ENCODE data around the gene ZNF853.

ZNF853 gene

DNA sequence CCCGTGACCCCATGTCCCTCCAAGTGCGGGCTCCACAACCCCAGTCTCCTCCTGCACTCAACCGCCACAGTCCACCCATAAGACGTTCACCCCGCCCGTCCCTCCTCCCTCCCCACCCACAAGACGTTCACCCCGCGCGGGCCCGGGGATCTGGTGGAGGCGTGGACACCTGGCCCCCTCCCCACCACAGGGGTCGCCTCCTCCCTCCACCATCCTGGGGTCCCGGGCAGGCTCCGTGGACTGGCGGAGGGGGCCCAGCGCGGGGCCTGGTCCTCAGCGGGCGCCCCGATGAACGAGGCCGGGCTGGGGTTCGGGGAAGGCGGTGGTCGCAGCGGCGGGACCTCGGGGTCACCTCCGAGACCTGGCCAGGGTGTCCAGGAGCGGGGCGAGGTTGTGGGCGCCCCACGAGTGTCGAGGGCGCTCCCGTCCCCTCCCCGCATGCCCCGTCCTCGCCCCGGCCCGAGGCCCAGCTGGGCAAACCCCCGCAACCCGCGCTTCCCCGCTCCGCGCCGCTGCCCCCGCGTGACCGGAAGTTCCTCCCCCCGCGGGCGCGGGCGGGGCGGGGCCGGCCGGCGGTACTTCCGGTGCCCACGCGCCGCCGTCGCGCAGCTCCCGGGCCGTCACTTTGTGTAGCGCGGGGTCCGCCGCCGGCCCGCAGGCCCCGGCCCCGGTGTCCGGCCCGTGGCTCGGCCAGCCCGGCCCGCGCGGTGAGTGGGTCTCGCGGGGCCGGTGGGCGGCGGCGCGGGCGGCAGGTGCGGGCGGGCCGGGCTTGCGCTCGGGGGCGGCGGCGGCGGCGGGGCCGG, 21.5 kb downstream of the ZNF853 start, which contains the start of gene ZNF316:
Gene ZNF316, plus strand, starts transcription at position 578 of the 803 bp plus-strand sequence. CDS start 5,092 bp downstream, outside the sequence.
- DNase-seq (ENCODE audit: low spot score) = peak; percentile 61

DNA sequence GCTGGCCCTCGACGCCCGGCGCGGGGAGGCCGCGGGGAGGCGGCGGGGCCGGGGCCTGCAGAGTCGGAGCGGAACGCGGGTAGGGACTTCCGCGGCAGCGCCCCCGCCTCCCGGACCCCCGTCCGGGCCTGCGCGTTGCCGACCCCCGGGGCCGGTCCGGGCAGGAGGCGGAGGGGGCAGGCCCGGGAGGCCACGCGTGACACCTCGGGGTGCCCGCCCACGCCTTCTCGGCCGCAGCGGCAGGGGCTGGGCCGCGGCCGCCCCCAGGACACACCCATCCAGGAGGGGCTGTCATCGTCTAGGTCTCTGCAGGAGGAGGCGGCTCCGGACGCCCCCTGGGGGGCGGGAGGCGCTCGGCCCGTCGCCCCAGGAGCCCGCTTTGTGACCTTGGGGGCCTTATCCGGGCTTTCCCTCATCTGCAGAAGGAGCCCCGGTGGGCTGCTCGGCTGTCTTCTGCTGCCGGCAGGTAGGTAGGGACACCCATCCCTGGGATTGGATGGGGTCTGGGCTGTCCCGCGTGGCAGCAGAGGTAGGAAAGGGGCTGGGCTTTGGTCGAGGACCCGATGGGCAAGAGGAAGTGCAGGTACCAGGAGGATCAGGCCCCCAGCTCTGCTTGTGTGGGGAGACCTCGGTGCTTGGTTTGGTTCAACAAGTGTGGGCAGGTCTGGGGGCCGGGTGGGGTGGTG, 22.3 kb downstream of the ZNF853 start:
- no peak for DNase-seq (ENCODE audit: low spot score)

DNA sequence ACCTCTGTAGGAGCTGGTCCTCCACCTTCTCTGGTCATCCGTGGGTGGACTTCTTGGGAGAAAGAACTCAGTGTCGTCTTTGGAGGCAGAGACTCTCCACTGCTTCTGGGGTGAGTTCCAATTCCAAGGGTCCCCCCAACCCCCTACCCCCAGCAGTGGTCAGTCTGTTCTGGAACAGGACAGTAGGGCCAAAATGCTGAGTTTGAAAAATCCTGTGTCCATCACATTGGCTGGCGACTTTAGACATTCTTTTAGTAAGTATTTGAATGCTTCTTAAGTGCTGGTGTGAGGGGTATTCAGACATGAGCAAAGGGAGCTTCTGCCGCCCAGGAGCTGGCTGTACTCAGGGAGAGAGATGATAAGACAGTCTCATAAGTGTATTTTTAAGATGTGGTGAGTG, 23.6 kb downstream of the ZNF853 start:
- DNase-seq (ENCODE audit: low spot score) = no peak

DNA sequence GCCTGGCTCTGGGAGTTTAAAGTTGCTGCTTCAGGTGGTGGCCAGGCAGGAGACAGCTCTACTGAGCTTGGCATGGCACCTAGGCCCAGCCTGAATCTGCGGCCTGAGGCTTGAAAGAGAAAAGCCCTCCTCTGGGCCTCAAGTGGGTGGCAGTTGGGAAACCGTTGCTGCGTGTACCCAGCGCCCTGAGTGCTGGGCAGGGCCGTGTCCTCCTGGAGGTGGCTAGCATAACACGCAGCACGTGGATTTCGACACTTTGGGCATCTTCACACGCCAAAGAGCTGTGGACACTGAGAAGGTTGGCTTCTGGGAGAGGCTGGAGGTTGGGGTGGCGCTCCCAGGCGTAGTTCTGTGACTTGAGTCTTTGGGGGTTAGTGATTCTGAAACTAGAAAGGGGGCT, 24.2 kb downstream of the ZNF853 start:
- DNase-seq (ENCODE audit: low spot score) = no peak

DNA sequence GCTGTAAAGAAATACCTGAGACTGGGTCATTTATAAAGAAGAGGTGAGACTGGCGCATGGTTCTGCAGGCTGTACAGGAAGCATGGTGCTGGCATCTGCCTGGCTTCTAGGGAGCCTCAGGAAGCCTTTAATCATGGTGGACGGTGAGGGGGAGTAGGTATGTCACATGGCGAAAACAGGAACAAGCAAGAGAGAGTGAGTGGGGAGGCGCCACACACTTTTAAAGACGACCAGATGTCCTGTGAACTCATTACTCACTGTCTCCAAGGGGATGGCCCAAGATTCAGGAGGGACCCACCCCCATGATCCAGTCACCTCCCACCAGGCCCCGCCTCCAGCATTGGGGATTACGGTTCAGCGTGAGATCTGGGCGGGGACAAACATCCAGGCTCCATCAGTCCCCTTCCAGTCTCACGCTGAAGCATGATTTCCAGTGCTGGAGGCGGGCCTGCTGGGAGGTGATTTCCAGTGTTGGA, 24.9 kb downstream of the ZNF853 start:
- DNase-seq (ENCODE audit: low spot score) = no peak

DNA sequence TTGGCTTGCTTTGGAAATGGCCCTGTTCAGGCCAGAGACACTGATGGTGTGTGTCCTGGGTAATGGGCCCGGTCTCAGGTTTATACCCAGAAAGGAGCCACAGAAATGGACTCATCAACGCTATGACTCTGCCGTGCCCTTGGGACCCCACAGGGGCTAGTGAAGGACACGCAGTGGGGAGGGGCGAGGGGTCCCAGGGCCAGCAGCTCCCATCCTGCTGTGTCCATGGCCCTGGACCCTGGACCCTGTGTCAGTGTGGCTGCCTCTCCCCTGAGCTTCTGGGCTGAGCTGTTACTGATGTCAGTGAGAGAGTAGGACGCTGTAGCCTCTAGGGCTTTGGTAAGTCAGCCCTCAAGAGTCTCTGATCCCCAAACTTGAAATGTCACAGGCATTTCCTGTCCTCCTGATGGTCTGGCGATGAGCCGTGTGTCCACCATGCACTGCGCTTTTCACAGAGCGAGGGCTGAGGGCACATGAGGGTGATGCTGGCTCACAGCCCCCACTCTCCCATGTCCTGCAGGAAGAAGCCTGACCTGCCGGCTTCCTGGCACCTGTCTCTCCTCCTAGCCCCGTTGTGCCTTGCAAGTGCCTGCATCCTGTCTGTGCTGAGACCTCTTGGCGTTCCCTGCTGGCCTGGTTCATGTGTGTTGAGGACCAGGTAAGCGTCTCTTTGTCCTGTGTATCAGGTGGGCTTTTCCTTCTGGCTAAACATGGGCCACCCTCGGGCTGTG, 26.1 kb downstream of the ZNF853 start:
- DNase-seq (ENCODE audit: low spot score) = no peak

DNA sequence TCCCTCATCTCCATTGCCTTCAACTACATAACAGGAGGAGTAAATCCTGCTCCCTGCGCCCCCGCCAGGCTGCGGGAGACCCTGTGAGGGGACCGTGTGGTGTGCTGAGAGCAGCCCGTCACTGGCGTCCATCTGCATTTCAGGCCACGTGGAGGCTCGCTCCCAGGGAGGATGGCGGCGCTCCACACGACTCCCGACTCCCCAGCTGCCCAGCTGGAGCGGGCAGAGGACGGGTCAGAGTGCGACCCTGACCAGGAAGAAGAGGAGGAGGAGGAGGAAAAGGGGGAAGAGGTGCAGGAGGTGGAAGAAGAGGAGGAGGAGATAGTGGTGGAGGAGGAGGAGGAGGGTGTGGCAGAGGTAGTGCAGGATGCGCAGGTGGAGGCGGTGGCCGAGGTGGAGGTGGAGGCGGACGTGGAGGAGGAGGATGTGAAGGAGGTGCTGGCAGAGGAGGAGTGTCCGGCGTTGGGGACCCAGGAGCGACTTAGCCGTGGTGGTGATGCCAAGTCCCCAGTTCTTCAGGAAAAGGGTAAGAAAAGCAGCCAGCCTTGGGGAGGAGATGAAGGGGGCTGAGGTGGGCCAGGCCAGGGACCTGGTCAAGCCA, 26.9 kb downstream of the ZNF853 start:
- DNase-seq (ENCODE audit: low spot score) = no peak

DNA sequence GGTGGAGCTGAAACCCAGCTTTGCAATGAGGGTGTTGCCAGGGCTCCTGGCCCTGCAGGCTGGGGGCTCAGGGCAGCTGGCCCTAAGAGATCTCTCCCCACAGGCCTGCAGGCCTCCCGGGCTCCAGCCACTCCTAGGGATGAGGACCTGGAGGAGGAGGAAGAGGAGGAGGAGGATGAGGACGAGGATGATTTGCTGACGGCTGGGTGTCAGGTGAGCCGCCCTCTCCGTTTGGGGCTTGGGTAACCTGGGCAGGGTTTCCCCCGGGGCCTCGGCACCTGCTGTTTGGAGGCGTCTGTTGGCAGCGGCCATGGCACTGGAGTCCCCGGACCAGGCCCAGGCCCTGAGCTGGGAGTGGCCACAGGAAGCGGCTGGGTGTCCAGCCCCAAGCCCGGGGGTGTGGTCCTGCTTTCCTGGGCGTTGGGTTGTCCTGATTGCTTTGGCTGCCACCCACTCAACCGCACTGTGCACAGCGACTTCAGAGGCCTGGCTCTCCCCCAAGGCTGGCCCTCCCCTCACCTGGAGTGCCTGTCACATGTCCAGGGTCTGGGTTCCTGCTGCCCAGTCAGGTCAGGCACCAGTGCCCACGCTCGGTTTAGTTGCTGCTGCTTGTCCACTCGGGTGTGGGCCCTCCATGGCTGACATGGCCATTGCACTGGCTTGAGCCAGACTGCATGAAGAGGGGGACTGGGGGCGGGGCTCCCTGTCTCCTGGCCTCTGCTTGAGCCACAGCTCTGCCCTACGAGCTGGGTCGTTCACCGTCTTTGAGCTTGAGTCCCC, 27.6 kb downstream of the ZNF853 start:
- DNase-seq (ENCODE audit: low spot score) = no peak

DNA sequence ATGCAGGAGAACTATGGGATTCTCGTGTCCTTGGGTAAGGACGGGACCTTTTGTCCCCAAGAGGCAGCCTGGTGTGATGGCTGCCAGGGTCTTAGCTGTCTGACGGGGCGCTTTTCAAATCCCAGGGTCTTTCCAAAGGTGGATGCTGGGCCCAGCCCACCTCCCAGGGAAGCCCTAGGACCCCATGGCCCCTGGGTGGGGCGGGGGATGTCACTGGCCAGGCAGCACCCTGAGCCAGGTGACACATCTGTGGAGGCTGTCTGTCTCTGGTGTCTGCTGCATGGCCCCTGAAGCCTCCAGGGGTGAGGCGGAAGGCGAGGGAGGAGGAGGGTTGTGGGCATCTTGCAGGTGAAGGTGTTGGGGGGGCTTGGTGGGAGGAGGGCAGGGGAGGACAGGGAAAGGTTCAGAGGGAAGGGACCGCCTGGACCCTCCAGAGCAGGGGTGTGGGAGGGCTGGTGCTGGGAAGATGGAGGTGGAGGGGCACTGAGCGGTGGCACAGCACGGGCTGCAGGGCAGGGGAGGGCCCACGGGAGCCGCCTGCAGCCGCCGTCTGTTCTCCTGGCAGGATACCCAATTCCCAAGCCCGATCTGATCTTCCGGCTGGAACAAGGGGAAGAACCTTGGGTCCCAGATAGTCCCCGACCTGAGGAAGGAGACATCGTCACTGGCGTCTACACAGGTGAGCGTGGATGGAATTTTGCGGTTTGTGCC, 28.7 kb downstream of the ZNF853 start:
- no peak for DNase-seq (ENCODE audit: low spot score)

DNA sequence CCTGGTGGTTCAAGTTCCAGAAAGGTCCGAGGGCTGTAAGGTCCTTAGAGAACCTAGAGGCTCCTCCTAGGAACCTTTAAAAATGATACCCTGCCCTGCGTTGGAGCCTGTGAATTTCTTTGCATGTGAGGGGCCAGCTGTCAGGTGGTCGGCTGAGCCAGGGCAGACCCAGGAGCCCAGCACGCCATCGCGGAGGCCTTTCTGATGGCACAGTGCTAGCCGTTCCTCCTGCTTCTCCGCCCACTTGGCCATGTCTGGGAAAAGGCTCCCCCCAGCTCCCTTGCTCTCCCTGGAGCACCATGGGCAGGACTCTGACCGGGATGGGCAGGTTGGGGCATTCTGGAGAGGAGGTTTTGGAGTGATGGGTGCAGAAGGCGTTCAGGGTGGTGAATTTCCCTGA, 29.3 kb downstream of the ZNF853 start:
- no peak for DNase-seq (ENCODE audit: low spot score)

DNA sequence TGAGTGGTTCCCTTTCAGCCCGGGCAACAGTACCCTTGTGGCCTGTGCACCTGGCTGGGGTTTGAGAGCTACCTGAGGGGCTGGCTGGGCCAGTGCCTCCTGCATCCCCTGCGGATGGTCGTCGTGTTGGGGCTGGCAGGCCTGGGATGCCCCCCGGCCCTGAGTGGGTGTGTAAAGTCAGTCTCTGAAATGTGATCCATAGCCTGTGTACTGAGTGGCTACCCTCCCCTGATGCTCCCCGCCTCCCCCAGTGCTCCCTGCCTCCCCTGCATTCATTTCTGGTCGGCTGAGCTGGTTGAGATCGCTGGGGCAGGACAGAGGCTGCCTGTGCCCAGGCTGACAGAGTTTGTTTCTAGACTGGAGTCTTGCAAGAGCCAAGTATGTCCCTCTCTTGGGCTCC, 31.1 kb downstream of the ZNF853 start:
- DNase-seq (ENCODE audit: low spot score) = no peak

DNA sequence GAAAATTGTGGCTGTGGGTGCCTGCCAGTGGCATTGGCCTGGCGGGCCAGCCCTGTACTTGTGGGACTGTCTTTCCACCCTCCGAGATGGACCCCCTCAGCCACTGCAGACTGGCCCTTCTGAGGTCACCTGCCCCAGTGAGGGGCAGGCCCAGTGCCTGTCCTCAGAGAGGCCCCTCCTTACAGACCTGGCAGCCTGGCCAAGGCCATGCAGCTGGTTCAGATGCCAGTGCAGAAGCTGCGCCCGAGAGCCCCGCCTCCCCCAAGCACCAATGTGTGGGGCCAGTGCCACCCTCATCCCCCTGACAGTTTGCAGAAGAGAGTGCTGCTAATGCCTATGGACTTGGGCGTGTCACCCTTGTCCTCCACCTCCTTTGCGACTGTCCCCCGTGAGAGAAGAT, 31.7 kb downstream of the ZNF853 start:
- no peak for DNase-seq (ENCODE audit: low spot score)

DNA sequence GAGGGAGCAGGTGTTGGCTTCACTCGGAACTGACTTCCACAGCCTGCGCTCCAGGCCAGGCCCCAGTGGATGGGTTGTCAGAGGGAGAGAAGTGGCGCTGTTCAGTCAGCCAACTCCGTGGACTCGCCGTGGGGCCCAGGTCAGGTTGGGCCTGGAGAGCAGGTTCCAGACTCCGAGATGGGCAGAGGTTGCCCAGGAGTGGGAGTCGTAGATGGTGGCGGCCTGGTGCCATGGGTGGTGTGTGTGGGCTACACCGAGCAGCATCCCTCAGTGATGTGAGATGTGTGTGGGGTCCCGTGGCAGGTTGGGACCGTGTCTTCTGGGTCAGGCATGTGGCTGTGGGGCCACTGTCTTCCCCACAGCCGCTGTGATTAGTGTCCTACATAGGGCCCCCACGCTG, 32.1 kb downstream of the ZNF853 start:
- DNase-seq (ENCODE audit: low spot score) = no peak

DNA sequence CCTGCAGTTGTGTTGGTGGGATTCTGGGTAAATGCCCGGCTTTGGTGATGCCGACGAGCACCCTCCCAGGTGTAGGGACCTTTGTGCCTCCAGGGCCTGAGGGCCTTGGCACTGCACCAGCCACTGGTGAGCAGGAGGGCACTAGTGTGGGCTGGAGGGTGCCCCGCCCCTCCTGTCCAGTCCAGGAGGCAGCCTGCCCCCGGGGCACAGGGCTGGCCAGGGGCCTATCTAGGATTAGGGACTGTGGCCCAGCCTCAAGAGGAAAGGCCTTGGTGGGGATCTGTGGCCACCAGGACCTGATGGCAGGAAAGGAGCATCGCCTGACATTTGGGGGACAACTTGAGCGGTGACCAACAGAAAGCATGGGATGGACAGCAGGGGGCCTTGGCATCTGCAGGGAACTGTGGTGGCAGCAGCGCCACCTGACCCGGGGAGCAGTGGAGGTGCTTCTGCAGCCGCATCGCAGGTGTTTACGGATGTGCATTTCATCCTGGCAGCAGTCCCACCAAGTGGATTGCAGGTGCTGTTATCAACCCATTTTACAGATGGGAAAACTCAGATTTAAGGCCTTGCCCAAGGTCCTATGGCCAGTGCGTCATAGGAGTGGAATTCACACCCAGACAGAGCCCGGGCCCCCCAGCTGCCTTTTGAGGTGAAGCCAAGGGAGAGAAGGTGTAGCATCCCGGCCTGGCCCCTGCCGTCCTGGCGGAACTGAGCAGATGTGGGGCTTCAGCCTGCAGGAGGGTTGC, 32.8 kb downstream of the ZNF853 start:
- DNase-seq (ENCODE audit: low spot score) = no peak

DNA sequence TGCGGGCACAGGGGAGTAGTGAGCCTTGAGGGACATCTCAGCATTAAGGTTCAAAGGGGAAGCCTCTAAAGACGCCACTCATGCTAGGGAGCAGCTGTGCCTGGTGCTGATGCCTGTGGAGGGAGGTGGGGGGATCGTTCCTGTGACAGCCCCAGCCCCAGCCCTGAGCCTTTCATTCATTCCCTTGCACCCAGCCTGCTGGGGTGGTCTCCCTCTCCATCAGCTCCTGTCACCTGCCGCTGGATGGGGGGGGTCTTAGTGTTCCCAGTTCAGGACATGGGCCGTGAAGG, 33.4 kb downstream of the ZNF853 start:
- no peak for DNase-seq (ENCODE audit: low spot score)

DNA sequence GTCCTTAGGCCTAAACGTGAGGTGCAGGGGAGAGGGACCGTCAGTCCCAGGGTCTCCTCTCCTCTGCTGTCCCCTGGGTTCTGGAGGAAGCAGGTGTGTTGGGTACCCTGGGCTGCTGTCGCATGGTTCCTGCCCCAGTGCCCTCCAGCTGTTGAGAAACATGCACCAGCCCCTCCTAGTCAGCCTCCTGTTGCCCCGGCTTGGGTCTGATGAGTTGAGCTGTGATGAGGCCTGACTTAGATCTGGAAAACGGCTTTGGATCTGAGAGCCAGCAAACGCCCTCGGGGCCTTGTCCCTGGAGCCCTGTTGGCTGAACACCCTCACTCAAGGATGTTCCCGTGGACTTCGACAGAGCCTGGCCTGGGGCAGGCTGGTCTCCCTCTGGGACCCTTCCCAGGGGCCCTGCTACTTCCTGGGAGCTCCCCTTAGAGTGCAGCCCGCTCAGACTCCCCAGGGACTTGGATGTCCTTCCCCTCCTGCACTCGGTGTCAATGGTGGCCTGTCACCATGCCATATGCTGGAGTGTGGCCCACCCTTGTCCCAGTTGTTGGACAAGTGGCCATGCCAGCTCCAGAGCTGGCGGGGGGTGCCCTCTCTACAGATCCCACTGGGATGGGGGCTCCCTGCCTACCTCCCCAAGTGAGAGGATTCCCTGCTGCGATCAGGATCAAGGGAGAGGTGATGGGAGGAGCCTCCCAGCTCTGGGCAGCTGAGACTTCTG, 34.0 kb downstream of the ZNF853 start:
- no peak for DNase-seq (ENCODE audit: low spot score)

DNA sequence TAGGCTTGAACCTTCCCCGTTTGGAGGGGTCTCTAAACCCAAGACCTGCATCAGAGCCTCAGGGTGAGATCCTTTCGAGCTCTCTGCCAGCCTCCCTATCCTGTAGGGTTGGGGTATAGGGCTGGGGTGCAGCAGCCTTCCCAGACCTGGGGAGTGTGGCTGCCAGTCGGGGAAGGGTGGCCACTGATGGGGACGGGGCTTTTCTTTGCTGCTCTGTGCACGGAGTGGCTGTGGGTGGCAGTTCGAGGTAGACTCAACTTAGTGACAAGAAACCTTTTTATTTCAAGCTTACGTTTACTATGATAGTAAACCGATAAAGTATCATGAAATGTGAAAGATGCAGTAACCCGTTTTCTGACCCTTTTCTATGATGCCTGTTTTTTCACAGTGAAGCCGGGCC, 34.7 kb downstream of the ZNF853 start:
- DNase-seq (ENCODE audit: low spot score) = no peak

DNA sequence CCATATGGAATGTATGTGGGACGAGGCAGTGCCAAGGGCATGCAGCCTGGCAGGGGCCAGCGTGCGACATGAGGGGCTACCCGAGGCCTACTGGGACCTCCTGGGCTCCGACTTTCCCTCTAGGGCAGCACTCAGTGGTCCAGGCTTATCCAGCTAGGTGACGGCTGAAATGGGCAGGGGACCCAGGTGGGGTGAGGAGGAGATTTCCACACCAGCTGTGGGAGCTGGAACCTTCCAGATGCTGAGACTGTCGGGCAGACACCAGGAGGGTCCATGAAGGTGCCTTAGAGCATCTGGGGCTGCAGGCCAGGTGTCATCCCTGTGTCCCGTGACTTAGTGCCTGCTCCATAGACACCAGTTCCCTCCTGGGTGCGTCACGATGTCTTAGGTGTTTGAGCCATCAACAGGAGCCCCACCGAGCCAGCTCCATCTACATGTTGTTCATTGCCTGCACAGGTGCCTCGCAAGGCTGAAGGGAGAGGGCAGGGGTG, 35.2 kb downstream of the ZNF853 start:
- DNase-seq (ENCODE audit: low spot score) = no peak

DNA sequence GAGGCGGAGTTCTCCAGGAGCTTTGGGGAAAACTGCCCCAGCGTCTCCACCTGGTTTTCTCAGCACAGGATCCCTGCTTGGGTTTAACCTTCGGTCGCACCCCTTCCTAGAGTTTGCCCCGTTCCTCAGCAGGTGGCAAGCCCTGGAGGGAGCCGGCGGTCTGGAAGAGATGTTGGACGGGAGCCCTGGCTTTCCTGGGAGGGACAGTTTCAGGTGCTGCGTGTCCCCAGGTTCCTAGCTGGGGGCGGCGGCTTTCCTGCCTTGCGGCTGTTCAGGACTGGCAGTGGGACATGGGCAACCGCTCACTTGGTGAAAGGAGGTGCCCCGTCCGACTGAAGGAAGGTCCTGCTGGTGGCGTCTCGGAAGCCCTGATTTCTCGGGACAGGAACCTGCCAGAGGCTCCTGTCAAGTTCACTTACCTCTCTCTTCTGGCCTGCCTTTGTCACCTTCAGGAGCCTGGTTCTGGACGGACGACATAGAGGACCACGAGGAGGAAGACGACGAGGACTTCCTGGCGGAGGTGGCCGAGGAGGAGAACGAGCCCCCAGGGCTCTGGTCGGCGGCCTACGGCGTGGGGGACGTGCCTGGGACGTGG, 36.5 kb downstream of the ZNF853 start:
- no peak for DNase-seq (ENCODE audit: low spot score)

All from putamen (tissue), 1 donor.